Thyroid gland (tissue), 4 donors: ENCODE results near the gene PLXNA4. TPM values are rescaled to one million over a fixed set of nuclear protein-coding genes. Genes with fewer than 3 reads are reported as not detected.

ENCODE experiments used
- DNase-seq, 2 donors: peaks; one replicate each; pipeline ENCODE4 v3.0.0-alpha.2; 2019
- H3K27ac ChIP-seq, 3 donors: fragments of 200-600 bp; sonication (generic); 1 replicate in 2 of 3; 2 replicates in 1 of 3; pipeline ENCODE4 v1.5.1; 2016 to 2019; ENCODE audit warnings: mild to moderate bottlenecking in 1 of 3, moderate library complexity in 1 of 3
- H3K27me3 ChIP-seq: fragments of 200-600 bp; sonication (generic); one replicate; pipeline ENCODE4 v1.5.1; 2019
- H3K36me3 ChIP-seq, 2 donors: fragments of 200-600 bp; sonication (generic); one replicate each; pipeline ENCODE4 v1.5.1; 2016 to 2019
- H3K4me1 ChIP-seq, 2 donors: fragments of 200-600 bp; sonication (generic); one replicate each; pipeline ENCODE4 v1.5.1; 2017 to 2019
- H3K4me3 ChIP-seq, 3 donors: fragments of 200-600 bp; sonication (generic); replicated peaks in 1 of 3; 1 replicate in 2 of 3; 2 replicates in 1 of 3; pipeline ENCODE4 v1.5.1; 2016; ENCODE audit warnings: mild to moderate bottlenecking in 1 of 3
- H3K9me3 ChIP-seq: fragments of 200-600 bp; sonication (generic); one replicate; pipeline ENCODE4 v1.5.1; 2017
- POLR2A ChIP-seq, 2 donors: fragments of 450-650 bp; IDR thresholded peaks; one replicate each; pipeline ENCODE4 v1.6.1; 2017; ENCODE audit warnings: antibody characterized with exemption in 2 of 2, mild to moderate bottlenecking in 2 of 2, moderate library complexity in 1 of 2
- WGBS, 2 donors: methylation state at CpG; one replicate each; pipeline ENCODE4 v1.1.5; 2017; 5-methylcytosine and 5-hydroxymethylcytosine counted together
- intact Hi-C: fragments of 100-400 bp; cut with DNase I; formaldehyde crosslinking; loops from one replicate; pipeline ENCODE4 v1.15.1; 2023
- total RNA-seq, 4 donors: library from RNA; depleted of rRNA; stranded (reverse); fragments of >200 nt; gene quantifications; one replicate each; pipeline ENCODE4 v1.2.3, GENCODE V29; 2016
- TF ChIP-seq, protein P1 (sequence below), 6 experiments: fragments of 200-600 bp in 3 of 6; fragments of 450-650 bp in 3 of 6; sonication (generic) in 3 of 6; IDR thresholded peaks; one replicate each; pipeline ENCODE4 v1.5.1; 2016 to 2019; ENCODE audit warnings: antibody characterized with exemption in 6 of 6, mild to moderate bottlenecking in 2 of 6, inconsistent platforms in 1 of 6, moderate library complexity in 1 of 6

The PLXNA4 gene
- total RNA-seq, 4 donors from 2014 or later: 1.3 to 8.3 (median 2.4) TPM

- intact Hi-C loops: no loop called here
- Histone ChIP-seq H3K4me3 (no peak overlapping the region), H3K36me3 (no peaks in the 10 kb centered on the region), H3K27ac (no peak overlapping the region), H3K4me1 (peaks cover 0 to 2% of the 10 kb centered on the region in 2 donors), H3K9me3 (no peaks in the 10 kb centered on the region), H3K27me3 (no peaks in the 10 kb centered on the region)
- TF ChIP-seq, protein P1, sequence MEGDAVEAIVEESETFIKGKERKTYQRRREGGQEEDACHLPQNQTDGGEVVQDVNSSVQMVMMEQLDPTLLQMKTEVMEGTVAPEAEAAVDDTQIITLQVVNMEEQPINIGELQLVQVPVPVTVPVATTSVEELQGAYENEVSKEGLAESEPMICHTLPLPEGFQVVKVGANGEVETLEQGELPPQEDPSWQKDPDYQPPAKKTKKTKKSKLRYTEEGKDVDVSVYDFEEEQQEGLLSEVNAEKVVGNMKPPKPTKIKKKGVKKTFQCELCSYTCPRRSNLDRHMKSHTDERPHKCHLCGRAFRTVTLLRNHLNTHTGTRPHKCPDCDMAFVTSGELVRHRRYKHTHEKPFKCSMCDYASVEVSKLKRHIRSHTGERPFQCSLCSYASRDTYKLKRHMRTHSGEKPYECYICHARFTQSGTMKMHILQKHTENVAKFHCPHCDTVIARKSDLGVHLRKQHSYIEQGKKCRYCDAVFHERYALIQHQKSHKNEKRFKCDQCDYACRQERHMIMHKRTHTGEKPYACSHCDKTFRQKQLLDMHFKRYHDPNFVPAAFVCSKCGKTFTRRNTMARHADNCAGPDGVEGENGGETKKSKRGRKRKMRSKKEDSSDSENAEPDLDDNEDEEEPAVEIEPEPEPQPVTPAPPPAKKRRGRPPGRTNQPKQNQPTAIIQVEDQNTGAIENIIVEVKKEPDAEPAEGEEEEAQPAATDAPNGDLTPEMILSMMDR (IDR thresholded peaks at IDR 0.05): no peak
- TF ChIP-seq POLR2A (IDR thresholded peaks at IDR 0.05): no peak
- 41 to 63% methylated on average over 2 of the region's 2 CpGs for WGBS, 2 donors
- no peak for DNase-seq
Observed at GRCh38 chr7:132609906-132610520, 33.7 kb upstream of the PLXNA4 start.

GRCh38 chr7:132609222-132609621 lies 33.0 kb upstream of the PLXNA4 start:
- DNase-seq: no peak
- Histone ChIP-seq H3K4me1 (no peaks in the 10 kb centered on the region), H3K9me3 (no peaks in the 10 kb centered on the region), H3K27ac (no peak overlapping the region), H3K4me3 (no peak overlapping the region), H3K27me3 (no peaks in the 10 kb centered on the region), H3K36me3 (no peaks in the 10 kb centered on the region)
- WGBS, 2 donors: 92 to 93% methylated on average over 2 of the region's 2 CpGs
- intact Hi-C loops: no loop called here
- TF ChIP-seq, protein P1 (IDR thresholded peaks at IDR 0.05): no peak
- no peak for TF ChIP-seq POLR2A (IDR thresholded peaks at IDR 0.05)

DNA sequence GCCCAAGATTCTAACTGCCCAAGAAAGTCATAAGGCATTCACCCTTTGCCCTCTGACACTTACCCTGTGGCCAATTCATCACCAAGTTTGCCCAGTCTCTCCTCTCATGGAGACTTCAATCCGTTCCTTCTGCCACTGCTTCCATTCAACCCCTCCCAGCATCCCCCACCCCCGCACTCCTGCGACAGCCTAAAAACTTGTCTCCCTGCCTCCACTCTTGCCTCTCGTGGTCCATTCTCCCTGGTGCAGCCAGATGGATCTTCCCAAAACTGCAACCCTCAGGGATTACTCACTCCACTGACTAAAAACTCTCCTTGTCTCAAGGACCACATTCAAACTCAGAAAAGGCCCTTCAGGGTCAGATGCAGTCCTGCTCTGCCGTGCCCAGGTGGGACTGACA lies 32.3 kb upstream of the PLXNA4 start:
- no peaks in the 10 kb centered on the region for H3K27me3 ChIP-seq
- DNase-seq: no peak
- no peaks in the 10 kb centered on the region for H3K9me3 ChIP-seq
- no peaks in the 10 kb centered on the region for H3K36me3 ChIP-seq
- H3K4me3 ChIP-seq: no peak overlapping the region
- no peak for TF ChIP-seq POLR2A (IDR thresholded peaks at IDR 0.05)
- TF ChIP-seq, protein P1 (IDR thresholded peaks at IDR 0.05): no peak
- no peak overlapping the region for H3K27ac ChIP-seq
- no peaks in the 10 kb centered on the region for H3K4me1 ChIP-seq
- intact Hi-C loops: no loop called here
- 73 to 78% methylated on average over 5 of the region's 5 CpGs for WGBS, 2 donors

- DNase-seq: no peak
- Histone ChIP-seq H3K27ac (no peak overlapping the region), H3K4me1 (no peaks in the 10 kb centered on the region), H3K4me3 (no peak overlapping the region), H3K27me3 (no peaks in the 10 kb centered on the region), H3K9me3 (no peaks in the 10 kb centered on the region), H3K36me3 (no peaks in the 10 kb centered on the region)
- intact Hi-C loops: no loop called here
- no peak for TF ChIP-seq POLR2A (IDR thresholded peaks at IDR 0.05)
- 86 to 90% methylated on average over 2 of the region's 2 CpGs for WGBS, 2 donors
Observed at GRCh38 chr7:132607656-132608055, 31.4 kb upstream of the PLXNA4 start.

DNA sequence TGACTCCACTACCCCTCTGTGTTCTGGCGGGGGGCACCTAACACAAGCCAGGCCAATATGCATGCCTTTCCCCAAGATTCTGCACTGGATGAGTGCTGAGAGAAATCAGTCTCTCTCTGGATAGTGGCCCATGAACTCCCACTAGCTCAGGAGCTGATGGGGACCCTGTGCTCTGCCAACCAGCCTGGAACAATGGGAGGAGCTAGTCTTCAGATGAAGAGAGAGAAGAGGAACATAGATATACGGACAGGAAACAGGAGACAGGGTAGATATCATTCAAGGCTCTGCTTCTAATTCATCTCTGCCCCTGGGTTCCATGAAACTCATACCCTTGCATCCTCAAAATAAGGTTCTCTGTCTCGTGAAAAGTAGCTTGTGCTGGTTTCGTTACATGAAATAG lies 27.9 kb upstream of the PLXNA4 start:
- TF ChIP-seq POLR2A (IDR thresholded peaks at IDR 0.05): no peak
- TF ChIP-seq, protein P1 (IDR thresholded peaks at IDR 0.05): no peak
- no peaks in the 10 kb centered on the region for H3K36me3 ChIP-seq
- no peaks in the 10 kb centered on the region for H3K27me3 ChIP-seq
- H3K9me3 ChIP-seq: no peaks in the 10 kb centered on the region
- DNase-seq: no peak
- no peaks in the 10 kb centered on the region for H3K4me1 ChIP-seq
- no peak overlapping the region for H3K4me3 ChIP-seq
- no peak overlapping the region for H3K27ac ChIP-seq
- intact Hi-C loops: no loop called here
- WGBS, 2 donors: 86 to 88% methylated on average over 4 of the region's 4 CpGs
